ENCODE results near the gene PARD3. TPM values are rescaled to one million over a fixed set of nuclear protein-coding genes. Genes with fewer than 3 reads are reported as not detected.

Gene PARD3
- total and polyA plus RNA-seq, 4 experiments from 2014 or later = 0.13 to 0.25 TPM; not detected in 2

DNA sequence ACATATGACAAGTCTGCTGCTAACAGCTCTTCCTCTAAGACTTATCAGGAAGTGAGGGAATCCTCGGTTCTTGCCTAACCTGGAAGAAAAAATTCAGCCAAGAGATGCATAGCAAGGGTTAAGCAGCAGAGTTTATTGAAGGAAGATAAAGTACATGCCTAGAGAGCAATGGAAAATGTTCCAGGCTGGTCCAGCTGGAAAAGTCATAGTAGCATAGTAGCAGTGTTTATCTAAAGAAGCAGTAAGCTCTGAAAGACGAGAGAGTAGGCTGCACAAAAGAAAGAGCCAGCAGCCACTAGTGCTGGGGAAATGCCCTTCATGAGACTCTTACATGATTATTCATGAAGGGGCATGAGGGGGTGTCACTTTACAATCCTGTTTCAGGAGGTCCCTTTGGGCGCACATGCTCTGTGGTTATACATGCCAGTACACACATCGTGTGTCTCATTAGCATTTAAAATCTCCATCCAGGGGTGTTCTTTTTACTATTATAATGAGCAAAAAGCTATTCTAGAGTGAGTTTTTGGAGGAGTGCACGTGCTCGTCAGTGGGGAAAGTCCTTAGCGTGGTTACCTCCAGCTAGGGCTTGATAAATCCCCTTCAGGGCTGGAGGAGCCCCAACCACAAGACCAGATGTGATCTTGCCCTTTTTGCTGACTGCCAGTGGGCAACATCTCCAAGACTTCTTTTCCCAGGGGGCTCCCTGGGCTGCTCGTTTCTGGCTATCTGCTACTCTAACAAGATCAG is 716.1 kb downstream of the PARD3 start:
- ChIA-PET CTCF (ENCODE audit: partially characterized antibody) (no interaction called here), POLR2A (ENCODE audit: partially characterized antibody) (no interaction called here)
- peaks cover 2 to 3% of the 10 kb centered on the region in 2 donors for H3K27me3 Mint-ChIP-seq
- H3K9me3 ChIP-seq (ENCODE audit: control insufficient read depth in 1 of 2, low read length in 2 of 2) = peaks cover 0 to 5% of the 10 kb centered on the region in 2 donors
- H3K27ac Mint-ChIP-seq = peak overlapping the region in 1 of 7 donors; percentile 31
- H3K27ac ChIP-seq (ENCODE audit: low read depth, low read length) = no peak overlapping the region
- no peaks in the 10 kb centered on the region for H3K36me3 ChIP-seq (ENCODE audit: insufficient read depth, low read length)
- no peak overlapping the region for H3K4me3 Mint-ChIP-seq
- no peaks in the 10 kb centered on the region for H3K36me3 Mint-ChIP-seq
- no peaks in the 10 kb centered on the region for H3K4me1 Mint-ChIP-seq
- intact Hi-C loops (cut with micrococcal nuclease) = no loop called here
- no peaks in the 10 kb centered on the region for H3K4me1 ChIP-seq (ENCODE audit: insufficient read depth, low read length)
- H3K4me3 ChIP-seq (ENCODE audit: low read length in 2 of 2) = no peak overlapping the region
- DNase-seq = no peak
- no peaks in the 10 kb centered on the region for H3K27me3 ChIP-seq (ENCODE audit: insufficient read depth, low read length)
- H3K9me3 Mint-ChIP-seq = peaks cover 2 to 20% (median 11%) of the 10 kb centered on the region in 8 donors

- Mint-ChIP-seq H3K27me3 (peaks cover 2 to 3% of the 10 kb centered on the region in 2 donors), H3K4me1 (no peaks in the 10 kb centered on the region), H3K4me3 (no peak overlapping the region), H3K27ac (no peak overlapping the region), H3K9me3 (peaks cover 3 to 20% (median 11%) of the 10 kb centered on the region in 8 donors), H3K36me3 (no peaks in the 10 kb centered on the region)
- Histone ChIP-seq H3K4me1 (ENCODE audit: insufficient read depth, low read length) (no peaks in the 10 kb centered on the region), H3K9me3 (ENCODE audit: control insufficient read depth in 1 of 2, low read length in 2 of 2) (peaks cover 0 to 5% of the 10 kb centered on the region in 2 donors), H3K4me3 (ENCODE audit: low read length in 2 of 2) (no peak overlapping the region), H3K36me3 (ENCODE audit: insufficient read depth, low read length) (no peaks in the 10 kb centered on the region), H3K27me3 (ENCODE audit: insufficient read depth, low read length) (no peaks in the 10 kb centered on the region), H3K27ac (ENCODE audit: low read depth, low read length) (no peak overlapping the region)
- DNase-seq = no peak
- intact Hi-C loops (cut with micrococcal nuclease) = no loop called here
- ChIA-PET CTCF (ENCODE audit: partially characterized antibody) (no interaction called here), POLR2A (ENCODE audit: partially characterized antibody) (no interaction called here)
Measured at GRCh38 chr10:34097682-34098081, 717.4 kb downstream of the PARD3 start.

- Mint-ChIP-seq H3K4me1 (no peaks in the 10 kb centered on the region), H3K4me3 (no peak overlapping the region), H3K27ac (no peak overlapping the region), H3K27me3 (no peaks in the 10 kb centered on the region), H3K36me3 (no peaks in the 10 kb centered on the region), H3K9me3 (peaks cover 0 to 25% (median 17%) of the 10 kb centered on the region in 8 donors)
- ChIA-PET CTCF (ENCODE audit: partially characterized antibody) (no interaction called here), POLR2A (ENCODE audit: partially characterized antibody) (no interaction called here)
- H3K36me3 ChIP-seq (ENCODE audit: insufficient read depth, low read length) = no peaks in the 10 kb centered on the region
- no peaks in the 10 kb centered on the region for H3K27me3 ChIP-seq (ENCODE audit: insufficient read depth, low read length)
- no peaks in the 10 kb centered on the region for H3K4me1 ChIP-seq (ENCODE audit: insufficient read depth, low read length)
- DNase-seq = no peak
- no peak overlapping the region for H3K4me3 ChIP-seq (ENCODE audit: low read length in 2 of 2)
- intact Hi-C loops (cut with micrococcal nuclease) = no loop called here
- H3K9me3 ChIP-seq (ENCODE audit: control insufficient read depth in 1 of 2, low read length in 2 of 2) = peaks cover 0 to 5% of the 10 kb centered on the region in 2 donors
- no peak overlapping the region for H3K27ac ChIP-seq (ENCODE audit: low read depth, low read length)
Measured at GRCh38 chr10:34094961-34095360, 720.1 kb downstream of the PARD3 start.

- CTCF ChIA-PET (ENCODE audit: partially characterized antibody) = no interaction called here
- Mint-ChIP-seq H3K4me3 (no peak overlapping the region), H3K4me1 (no peaks in the 10 kb centered on the region), H3K9me3 (peaks cover 0 to 27% (median 18%) of the 10 kb centered on the region in 8 donors), H3K36me3 (no peaks in the 10 kb centered on the region), H3K27me3 (peaks cover 1 to 2% of the 10 kb centered on the region in 2 donors), H3K27ac (no peak overlapping the region)
- DNase-seq = no peak
- Histone ChIP-seq H3K4me1 (ENCODE audit: insufficient read depth, low read length) (no peaks in the 10 kb centered on the region), H3K9me3 (ENCODE audit: control insufficient read depth in 1 of 2, low read length in 2 of 2) (peaks cover 0 to 5% of the 10 kb centered on the region in 2 donors), H3K27ac (ENCODE audit: low read depth, low read length) (no peak overlapping the region), H3K4me3 (ENCODE audit: low read length in 2 of 2) (no peak overlapping the region), H3K27me3 (ENCODE audit: insufficient read depth, low read length) (no peaks in the 10 kb centered on the region), H3K36me3 (ENCODE audit: insufficient read depth, low read length) (no peaks in the 10 kb centered on the region)
- POLR2A ChIA-PET (ENCODE audit: partially characterized antibody) = no interaction called here
- intact Hi-C loops (cut with micrococcal nuclease) = no loop called here
Measured at GRCh38 chr10:34094146-34094696, 720.9 kb downstream of the PARD3 start.

- no peak overlapping the region for H3K27ac ChIP-seq (ENCODE audit: low read depth, low read length)
- no peaks in the 10 kb centered on the region for H3K27me3 ChIP-seq (ENCODE audit: insufficient read depth, low read length)
- ChIA-PET CTCF (ENCODE audit: partially characterized antibody) (no interaction called here), POLR2A (ENCODE audit: partially characterized antibody) (no interaction called here)
- H3K36me3 ChIP-seq (ENCODE audit: insufficient read depth, low read length) = no peaks in the 10 kb centered on the region
- Mint-ChIP-seq H3K27ac (no peak overlapping the region), H3K9me3 (peaks cover 0 to 24% (median 18%) of the 10 kb centered on the region in 8 donors), H3K4me1 (no peaks in the 10 kb centered on the region), H3K27me3 (peaks cover 1 to 2% of the 10 kb centered on the region in 2 donors), H3K36me3 (no peaks in the 10 kb centered on the region), H3K4me3 (no peak overlapping the region)
- no peak for DNase-seq
- intact Hi-C loops (cut with micrococcal nuclease) = no loop called here
- H3K4me3 ChIP-seq (ENCODE audit: low read length in 2 of 2) = no peak overlapping the region
- peaks cover 0 to 5% of the 10 kb centered on the region in 2 donors for H3K9me3 ChIP-seq (ENCODE audit: control insufficient read depth in 1 of 2, low read length in 2 of 2)
- H3K4me1 ChIP-seq (ENCODE audit: insufficient read depth, low read length) = no peaks in the 10 kb centered on the region
Measured at GRCh38 chr10:34092891-34093290, 722.2 kb downstream of the PARD3 start.

DNA sequence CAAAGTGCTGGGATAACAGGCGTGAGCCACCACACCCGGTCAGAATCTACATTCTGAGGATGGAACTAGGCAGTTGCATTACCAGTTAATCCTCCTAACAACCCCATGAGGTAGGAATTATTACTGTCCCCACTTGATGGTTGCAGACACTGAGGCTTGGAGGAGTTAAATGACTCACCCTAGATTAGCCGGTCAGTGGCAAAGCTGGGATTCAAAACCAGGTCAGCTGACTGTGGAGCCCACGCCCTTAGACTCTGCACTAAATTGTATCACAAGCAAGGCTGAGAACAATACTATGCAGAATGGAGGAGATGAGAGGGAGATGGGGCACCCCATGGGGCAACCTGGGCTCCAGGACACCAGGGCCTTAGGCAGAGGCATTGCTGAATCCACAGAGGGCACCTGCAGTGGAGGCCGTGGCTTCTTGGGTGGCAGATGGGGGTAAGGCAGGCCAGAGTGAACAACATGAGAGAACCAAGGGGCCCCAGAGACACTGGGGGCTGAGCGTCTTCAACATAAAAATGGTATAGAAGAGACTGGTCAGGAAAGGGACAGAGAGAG is 723.4 kb downstream of the PARD3 start:
- H3K4me1 ChIP-seq (ENCODE audit: insufficient read depth, low read length) = no peaks in the 10 kb centered on the region
- H3K27ac ChIP-seq (ENCODE audit: low read depth, low read length) = no peak overlapping the region
- no peaks in the 10 kb centered on the region for H3K36me3 ChIP-seq (ENCODE audit: insufficient read depth, low read length)
- H3K4me1 Mint-ChIP-seq = no peaks in the 10 kb centered on the region
- ChIA-PET CTCF (ENCODE audit: partially characterized antibody) (no interaction called here), POLR2A (ENCODE audit: partially characterized antibody) (no interaction called here)
- no peak overlapping the region for H3K27ac Mint-ChIP-seq
- H3K27me3 Mint-ChIP-seq = peaks cover 1 to 2% of the 10 kb centered on the region in 2 donors
- intact Hi-C loops (cut with micrococcal nuclease) = no loop called here
- no peaks in the 10 kb centered on the region for H3K27me3 ChIP-seq (ENCODE audit: insufficient read depth, low read length)
- peaks cover 0 to 24% (median 18%) of the 10 kb centered on the region in 8 donors for H3K9me3 Mint-ChIP-seq
- H3K9me3 ChIP-seq (ENCODE audit: control insufficient read depth in 1 of 2, low read length in 2 of 2) = peaks cover 0 to 5% of the 10 kb centered on the region in 2 donors
- no peak overlapping the region for H3K4me3 Mint-ChIP-seq
- H3K4me3 ChIP-seq (ENCODE audit: low read length in 2 of 2) = no peak overlapping the region
- no peak for DNase-seq
- H3K36me3 Mint-ChIP-seq = no peaks in the 10 kb centered on the region

DNA sequence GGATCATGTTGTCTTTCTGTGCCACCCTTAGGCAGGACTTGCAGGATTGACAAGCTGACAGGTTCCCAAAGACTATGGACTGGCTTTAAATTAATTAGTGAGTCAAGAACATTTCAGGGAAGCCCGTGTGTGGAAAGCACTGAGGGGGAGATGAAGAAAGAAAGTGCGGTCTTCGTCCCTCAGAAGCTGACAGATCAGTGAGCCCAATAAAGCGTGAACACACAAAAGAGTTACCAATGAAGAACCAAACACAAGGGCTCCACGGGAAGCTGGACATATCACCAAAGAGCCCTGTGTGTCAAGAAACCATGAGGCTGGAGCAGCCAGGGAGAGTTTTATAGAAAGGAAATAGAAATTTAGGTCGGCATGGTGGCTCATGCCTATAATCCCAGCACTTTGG is 725.8 kb downstream of the PARD3 start:
- Mint-ChIP-seq H3K9me3 (peaks cover 0 to 15% (median 9%) of the 10 kb centered on the region in 8 donors), H3K27me3 (peaks cover 1 to 2% of the 10 kb centered on the region in 2 donors), H3K4me1 (no peaks in the 10 kb centered on the region), H3K4me3 (no peak overlapping the region), H3K36me3 (no peaks in the 10 kb centered on the region), H3K27ac (no peak overlapping the region)
- Histone ChIP-seq H3K27me3 (ENCODE audit: insufficient read depth, low read length) (no peaks in the 10 kb centered on the region), H3K27ac (ENCODE audit: low read depth, low read length) (no peak overlapping the region), H3K4me1 (ENCODE audit: insufficient read depth, low read length) (no peaks in the 10 kb centered on the region), H3K9me3 (ENCODE audit: control insufficient read depth in 1 of 2, low read length in 2 of 2) (no peaks in the 10 kb centered on the region), H3K4me3 (ENCODE audit: low read length in 2 of 2) (no peak overlapping the region), H3K36me3 (ENCODE audit: insufficient read depth, low read length) (no peaks in the 10 kb centered on the region)
- ChIA-PET CTCF (ENCODE audit: partially characterized antibody) (no interaction called here), POLR2A (ENCODE audit: partially characterized antibody) (no interaction called here)
- intact Hi-C loops (cut with micrococcal nuclease) = no loop called here
- no peak for DNase-seq

Data from CD4-positive, alpha-beta memory T cell (primary cell).